Tibial nerve (tissue), 4 donors: ENCODE results near the gene MGST2.

Experiments
- EP300 ChIP-seq, 2 donors: sonication (generic); formaldehyde crosslinking; IDR thresholded peaks; one replicate each; pipeline ENCODE4 v1.6.1; 2017; ENCODE audit warnings: antibody characterized with exemption in 2 of 2, mild to moderate bottlenecking in 1 of 2
- POLR2A ChIP-seq, 2 donors: fragments of 450-650 bp; IDR thresholded peaks; one replicate each; pipeline ENCODE4 v1.6.1; 2017; ENCODE audit warnings: antibody characterized with exemption in 2 of 2, mild to moderate bottlenecking in 2 of 2, moderate library complexity in 2 of 2
- TF ChIP-seq, protein P1 (sequence below), 5 experiments: fragments of 200-600 bp in 3 of 5; fragments of 450-650 bp in 2 of 5; sonication (generic) in 3 of 5; IDR thresholded peaks; one replicate each; pipeline ENCODE4 v1.5.1; 2016 to 2019; ENCODE audit warnings: antibody characterized with exemption in 5 of 5, mild to moderate bottlenecking in 3 of 5, moderate library complexity in 2 of 5

DNA sequence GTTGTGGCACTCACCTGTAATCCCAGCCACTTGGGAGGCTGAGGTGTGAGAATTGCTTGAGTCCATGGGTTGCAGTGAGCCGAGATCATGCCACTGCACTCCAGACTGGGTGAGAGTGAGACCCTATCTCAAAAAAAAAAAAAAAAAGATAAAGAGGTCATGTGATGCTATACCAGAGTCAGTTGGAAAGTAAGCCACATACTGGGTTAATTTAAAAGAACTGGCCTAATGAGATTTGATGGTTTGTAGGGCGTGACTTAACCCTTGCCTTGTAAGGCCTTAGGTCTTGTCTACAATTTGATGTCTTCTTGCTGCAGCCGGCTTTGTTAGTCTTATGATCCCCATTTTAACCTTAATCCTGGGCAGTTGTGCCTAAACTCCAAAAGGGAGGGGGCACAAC lies 5.2 kb downstream of the MGST2 start:
- TF ChIP-seq, protein P1, sequence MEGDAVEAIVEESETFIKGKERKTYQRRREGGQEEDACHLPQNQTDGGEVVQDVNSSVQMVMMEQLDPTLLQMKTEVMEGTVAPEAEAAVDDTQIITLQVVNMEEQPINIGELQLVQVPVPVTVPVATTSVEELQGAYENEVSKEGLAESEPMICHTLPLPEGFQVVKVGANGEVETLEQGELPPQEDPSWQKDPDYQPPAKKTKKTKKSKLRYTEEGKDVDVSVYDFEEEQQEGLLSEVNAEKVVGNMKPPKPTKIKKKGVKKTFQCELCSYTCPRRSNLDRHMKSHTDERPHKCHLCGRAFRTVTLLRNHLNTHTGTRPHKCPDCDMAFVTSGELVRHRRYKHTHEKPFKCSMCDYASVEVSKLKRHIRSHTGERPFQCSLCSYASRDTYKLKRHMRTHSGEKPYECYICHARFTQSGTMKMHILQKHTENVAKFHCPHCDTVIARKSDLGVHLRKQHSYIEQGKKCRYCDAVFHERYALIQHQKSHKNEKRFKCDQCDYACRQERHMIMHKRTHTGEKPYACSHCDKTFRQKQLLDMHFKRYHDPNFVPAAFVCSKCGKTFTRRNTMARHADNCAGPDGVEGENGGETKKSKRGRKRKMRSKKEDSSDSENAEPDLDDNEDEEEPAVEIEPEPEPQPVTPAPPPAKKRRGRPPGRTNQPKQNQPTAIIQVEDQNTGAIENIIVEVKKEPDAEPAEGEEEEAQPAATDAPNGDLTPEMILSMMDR (IDR thresholded peaks at IDR 0.05), result no peak
- TF ChIP-seq POLR2A (IDR thresholded peaks at IDR 0.05) (no peak), EP300 (IDR thresholded peaks at IDR 0.05) (no peak)
